H1 (cell line): Measurements from ENCODE around the gene CDC5L. TPM values are rescaled to one million over a fixed set of nuclear protein-coding genes. Genes with fewer than 3 reads are reported as not detected.

Experiments used
- CTCF ChIA-PET: fragments of 300-600 bp; sonication (Branson Sonifier 250); formaldehyde crosslinking; loops from one replicate; lab custom pipeline; 2021; ENCODE audit not compliant: partially characterized antibody; lab: Charles Lee
- POLR2A ChIA-PET: fragments of 300-600 bp; sonication (Branson Sonifier 250); formaldehyde crosslinking; loops from one replicate; lab custom pipeline; 2021; ENCODE audit warnings: inconsistent platforms; ENCODE audit not compliant: partially characterized antibody; lab: Charles Lee
- DNase-seq, 2 experiments: peaks; one replicate each; pipeline versions ENCODE4 v3.0.0 to v3.0.0-alpha.2; 2010 to 2022; ENCODE audit warnings: low spot score in 2 of 2, low read depth in 1 of 2, mixed read lengths in 1 of 2
- FAIRE-seq: peaks from 2 replicates; lab custom pipeline; 2011; peaks lifted over from hg19 to GRCh38; lab: Jason Lieb, UNC
- H2AFZ ChIP-seq: 2 replicates; pipeline ENCODE4 v1.8.1; 2012; ENCODE audit warnings: low read length, inconsistent platforms
- H2AK5ac ChIP-seq: 2 replicates; pipeline ENCODE4 v1.6.1; 2013; ENCODE audit warnings: low read depth, low read length
- H2BK120ac ChIP-seq: replicated peaks from 2 replicates; pipeline ENCODE3; 2013; ENCODE audit warnings: low read depth, low read length, inconsistent platforms
- H2BK12ac ChIP-seq: 2 replicates; pipeline ENCODE4 v1.6.1; 2013; ENCODE audit warnings: low read depth, low read length
- H2BK15ac ChIP-seq: 2 replicates; pipeline ENCODE4 v1.6.1; 2013; ENCODE audit warnings: low read length
- H2BK20ac ChIP-seq: 2 replicates; pipeline ENCODE4 v1.6.1; 2013; ENCODE audit warnings: low read length
- H2BK5ac ChIP-seq: 2 replicates; pipeline ENCODE4 v1.6.1; 2013; ENCODE audit warnings: low read depth, low read length
- H3K14ac ChIP-seq: 2 replicates; pipeline ENCODE4 v1.6.1; 2013; ENCODE audit warnings: inconsistent platforms; ENCODE audit not compliant: insufficient read length
- H3K18ac ChIP-seq: 2 replicates; pipeline ENCODE4 v1.6.1; 2013; ENCODE audit warnings: low read length; ENCODE audit errors: extremely low read depth
- H3K23ac ChIP-seq: 2 replicates; pipeline ENCODE4 v1.6.1; 2013; ENCODE audit warnings: inconsistent platforms; ENCODE audit not compliant: insufficient read length
- H3K23me2 ChIP-seq: 2 replicates; pipeline ENCODE4 v1.6.1; 2013; ENCODE audit warnings: low read depth, low read length
- H3K27ac ChIP-seq: 2 replicates; pipeline ENCODE4 v1.6.1; 2011; ENCODE audit warnings: low read depth, low read length, inconsistent platforms
- H3K27me3 ChIP-seq, 4 experiments: replicated peaks in 1 of 4; 1 replicate in 1 of 4; 2 replicates in 3 of 4; pipeline versions ENCODE4 v1.6.1 to v1.8.1; 2011 to 2013; ENCODE audit warnings: low read length in 3 of 4, mild to moderate bottlenecking in 3 of 4, inconsistent platforms in 2 of 4, mixed read lengths in 2 of 4, moderate library complexity in 1 of 4; ENCODE audit not compliant: control insufficient read depth in 3 of 4, insufficient read depth in 3 of 4; ENCODE audit errors: extremely low read depth in 1 of 4
- H3K36me3 ChIP-seq, 4 experiments: 2 replicates each; pipeline versions ENCODE4 v1.6.1 to v1.8.1; 2011 to 2013; ENCODE audit warnings: mild to moderate bottlenecking in 4 of 4, low read length in 3 of 4, moderate library complexity in 2 of 4, control low read depth in 1 of 4, inconsistent platforms in 1 of 4; ENCODE audit not compliant: insufficient read depth in 4 of 4, control insufficient read depth in 2 of 4
- H3K4ac ChIP-seq: replicated peaks from 2 replicates; pipeline ENCODE3; 2013; ENCODE audit warnings: low read length, low read depth, mixed read lengths, inconsistent platforms; ENCODE audit not compliant: insufficient read length
- H3K4me1 ChIP-seq, 4 experiments: replicated peaks in 1 of 4; 1 replicate in 1 of 4; 2 replicates in 3 of 4; pipeline versions ENCODE4 v1.6.1 to v1.8.1; 2011 to 2013; ENCODE audit warnings: low read length in 3 of 4, inconsistent platforms in 2 of 4, mixed read lengths in 1 of 4; ENCODE audit not compliant: insufficient read depth in 4 of 4, control insufficient read depth in 3 of 4
- H3K4me2 ChIP-seq, 2 experiments: 2 replicates each; pipeline versions ENCODE4 v1.6.1 to v1.8.1; 2011 to 2013; ENCODE audit warnings: low read depth in 2 of 2, low read length in 2 of 2, control low read depth in 1 of 2, inconsistent platforms in 1 of 2, mild to moderate bottlenecking in 1 of 2; ENCODE audit not compliant: insufficient read depth in 1 of 2
- H3K4me3 ChIP-seq, 4 experiments: fragments of 200-600, 300-600 bp in 1 of 4; sonication (generic), shearing (Covaris generic), sonication (Bioruptor Twin) in 1 of 4; 2 replicates each; pipeline versions ENCODE4 v1.5.1 to v1.8.1; 2011 to 2016; ENCODE audit warnings: low read length in 4 of 4, low read depth in 3 of 4, control low read depth in 2 of 4, inconsistent platforms in 2 of 4, mild to moderate bottlenecking in 2 of 4, mixed read lengths in 1 of 4, moderate library complexity in 1 of 4; ENCODE audit not compliant: insufficient read depth in 2 of 4; ENCODE audit errors: extremely low read depth in 1 of 4
- H3K56ac ChIP-seq: replicated peaks from 2 replicates; pipeline ENCODE3; 2013; ENCODE audit warnings: low read depth, mild to moderate bottlenecking, mixed read lengths, low read length, inconsistent platforms; ENCODE audit not compliant: insufficient read length
- H3K79me1 ChIP-seq: 2 replicates; pipeline ENCODE4 v1.6.1; 2013; ENCODE audit warnings: low read depth, low read length, control low read depth
- H3K79me2 ChIP-seq, 2 experiments: 2 replicates each; pipeline versions ENCODE4 v1.6.1 to v1.8.1; 2012 to 2013; ENCODE audit warnings: low read length in 2 of 2, mild to moderate bottlenecking in 2 of 2, inconsistent platforms in 1 of 2; ENCODE audit not compliant: insufficient read depth in 2 of 2, control insufficient read depth in 1 of 2
- H3K9ac ChIP-seq, 4 experiments: replicated peaks in 1 of 4; 1 replicate in 1 of 4; 2 replicates in 3 of 4; pipeline versions ENCODE4 v1.6.1 to v1.8.1; 2011 to 2013; ENCODE audit warnings: low read depth in 3 of 4, low read length in 3 of 4, control low read depth in 2 of 4, mild to moderate bottlenecking in 2 of 4, moderate library complexity in 2 of 4, inconsistent platforms in 1 of 4; ENCODE audit errors: extremely low read depth in 1 of 4
- H3K9me3 ChIP-seq, 2 experiments: 2 replicates each; pipeline versions ENCODE4 v1.6.1 to v1.8.1; 2012 to 2013; ENCODE audit warnings: mild to moderate bottlenecking in 2 of 2, moderate library complexity in 2 of 2, control low read depth in 1 of 2, inconsistent platforms in 1 of 2, low read depth in 1 of 2, low read length in 1 of 2, mixed read lengths in 1 of 2; ENCODE audit not compliant: insufficient read depth in 2 of 2
- H4K20me1 ChIP-seq, 2 experiments: replicated peaks in 1 of 2; 2 replicates each; pipeline versions ENCODE3 to v1.8.1; 2011 to 2013; ENCODE audit warnings: inconsistent platforms in 2 of 2, low read length in 2 of 2, mild to moderate bottlenecking in 1 of 2; ENCODE audit not compliant: insufficient read depth in 2 of 2, control insufficient read depth in 1 of 2
- H4K5ac ChIP-seq: 2 replicates; pipeline ENCODE4 v1.6.1; 2013; ENCODE audit warnings: low read length, low read depth, mixed read lengths, inconsistent platforms; ENCODE audit not compliant: insufficient read length
- H4K8ac ChIP-seq: 2 replicates; pipeline ENCODE4 v1.8.0; 2013; ENCODE audit warnings: mild to moderate bottlenecking, moderate library complexity, low read length, inconsistent platforms; ENCODE audit not compliant: insufficient read depth; ENCODE audit errors: extremely low read depth
- H4K91ac ChIP-seq: replicated peaks from 2 replicates; pipeline ENCODE3; 2013; ENCODE audit warnings: low read length, mixed read lengths, inconsistent platforms; ENCODE audit not compliant: insufficient read length
- CTCF ChIP-seq, 3 experiments: IDR thresholded peaks; 1 replicate in 2 of 3; 2 replicates in 1 of 3; pipeline versions ENCODE4 v1.5.1 to v1.6.1; 2011; ENCODE audit warnings: low read length in 3 of 3, mild to moderate bottlenecking in 3 of 3, inconsistent platforms in 2 of 3, low read depth in 1 of 3, moderate library complexity in 1 of 3; ENCODE audit not compliant: insufficient read depth in 1 of 3; ENCODE audit errors: control extremely low read depth in 1 of 3
- POU5F1 ChIP-seq: IDR thresholded peaks from 2 replicates; pipeline ENCODE4 v1.6.1; 2011; ENCODE audit warnings: low read depth, mild to moderate bottlenecking, low read length, moderate library complexity
- WGBS, 2 experiments: shearing (Covaris generic) in 1 of 2; methylation state at CpG; one replicate each; pipeline versions ENCODE4 v1.1.6 to v1.1.7; 2013 to 2015; ENCODE audit warnings: low lambda C conversion rate in 2 of 2, mixed read lengths in 2 of 2, inconsistent platforms in 1 of 2, low coverage in 1 of 2, missing lambda C conversion rate in 1 of 2; ENCODE audit not compliant: insufficient replicate concordance in 2 of 2, insufficient coverage in 1 of 2, insufficient read length in 1 of 2; ENCODE audit errors: extremely low coverage in 1 of 2, missing lambda C conversion rate in 1 of 2; 5-methylcytosine and 5-hydroxymethylcytosine counted together
- polyA plus RNA-seq, 7 experiments: library from polyadenylated mRNA; depleted of rRNA in 3 of 7; stranded (reverse) in 5 of 7; unstranded in 2 of 7; fragments of >200 nt in 5 of 7; fragments of 200-250 nt in 2 of 7; gene quantifications; 1 replicate in 5 of 7; 2 replicates in 1 of 7; 4 replicates in 1 of 7; pipeline versions ENCODE4 v1.2.1 to v1.2.3, GENCODE V29; 2011 to 2013; ENCODE audit warnings: missing spikeins in 2 of 7, mixed read lengths in 2 of 7
- total RNA-seq: library from RNA; stranded (reverse); fragmentation: NEBNext Ultra II Directional; extraction: Animal tissue kit (Norgen Biotek cat#: 25700); gene quantifications from 2 replicates; pipeline ENCODE4 v1.2.1, GENCODE V29; 2021

CDC5L gene
- total and polyA plus RNA-seq, 2 of the 8 experiments (the other 6 are each of a cell fraction or from before 2014, with no cell fraction given) = 8.4 to 32.8 TPM

- CTCF ChIA-PET = interaction anchor here (0.7 to 3.1 kb wide), 9 partner anchors 9 to 47 kb away, joined by 3 to 15 read pairs (median 4); no protein-coding TSS in a partner anchor
- DNase-seq = no peak
- Histone ChIP-seq H3K14ac (no peak overlapping the region), H2BK5ac (no peak overlapping the region), H4K20me1 (peaks cover 0 to 2% of the 10 kb centered on the region in 2 experiments), H2BK20ac (no peak overlapping the region), H3K79me1 (peaks cover 3% of the 10 kb centered on the region; the same call in 1 of the 2 replicates), H3K79me2 (0 out of 4 replicates have a peak, but pooled peaks cover 0 to 8% of the 10 kb centered on the region in 2 experiments), H3K4me1 (no peaks in the 10 kb centered on the region), H3K9me3 (no peaks in the 10 kb centered on the region; a peak in 2 of 4 replicates), H3K4ac (no peak overlapping the region), H3K27me3 (no peaks in the 10 kb centered on the region), H3K27ac (no peak overlapping the region), H4K5ac (no peak overlapping the region), H3K56ac (no peak overlapping the region), H3K23ac (no peak overlapping the region), H2AFZ (no peak overlapping the region), H2BK12ac (no peak overlapping the region), H3K18ac (no peak overlapping the region), H4K91ac (no peak overlapping the region), H3K36me3 (peaks cover 0 to 27% (median 14%) of the 10 kb centered on the region in 4 experiments; a peak in 6 of 8 replicates), H2BK15ac (no peak overlapping the region), H3K4me2 (no peak overlapping the region), H2AK5ac (no peak overlapping the region), H3K23me2 (peaks cover 2% of the 10 kb centered on the region; the same call in 1 of the 2 replicates), H4K8ac (no peak overlapping the region), H3K4me3 (no peak overlapping the region), H3K9ac (no peak overlapping the region), H2BK120ac (no peak overlapping the region)
- TF ChIP-seq CTCF (IDR thresholded peaks at IDR 0.05; ENCODE audit: control extremely low read depth in 1 of 3, insufficient read depth in 1 of 3, low read depth in 1 of 3, low read length in 3 of 3) (peak in 1 of 3 experiments; percentile 22; a peak in 1 of 4 replicates), POU5F1 (no peak)
- POLR2A ChIA-PET = interaction anchor here (1.1 kb wide), 1 partner anchor 10 kb away, joined by 3 read pairs; no protein-coding TSS in a partner anchor
- whole genome bisulfite sequencing, 2 experiments = 93% methylated on average over 1 of the region's 1 CpG; no CpG with 5 or more reads in 1 of the 2 experiments
- no peak for FAIRE-seq
These were observed 57.3 kb downstream of the CDC5L start for GRCh38 chr6:44444853-44445252.
